Lower leg skin (tissue), 4 donors: Measurements from ENCODE around the gene ZBTB7C. TPM values are rescaled to one million over a fixed set of nuclear protein-coding genes. Genes with fewer than 3 reads are reported as not detected.

Experiments
- DNase-seq, 2 donors: peaks; one replicate each; pipeline ENCODE4 v3.0.0-alpha.2; 2019; ENCODE audit warnings: low spot score in 2 of 2
- H3K4me3 ChIP-seq: fragments of 200-600 bp; sonication (generic); 2 replicates; pipeline ENCODE4 v1.5.1; 2017; ENCODE audit warnings: mild to moderate bottlenecking, low read depth; ENCODE audit not compliant: poor library complexity, severe bottlenecking
- POLR2A ChIP-seq, 2 donors: fragments of 450-650 bp; IDR thresholded peaks; one replicate each; pipeline ENCODE4 v1.6.1; 2016 to 2017; ENCODE audit warnings: antibody characterized with exemption in 2 of 2, mild to moderate bottlenecking in 1 of 2, moderate library complexity in 1 of 2
- WGBS, 2 donors: methylation state at CpG; one replicate each; pipeline ENCODE4 v1.1.5; 2018; 5-methylcytosine and 5-hydroxymethylcytosine counted together
- intact Hi-C: fragments of 100-400 bp; cut with DNase I; formaldehyde crosslinking; loops from one replicate; pipeline ENCODE4 v1.15.0; 2023; ENCODE audit warnings: low total_unique reads
- total RNA-seq, 4 donors: library from RNA; depleted of rRNA; stranded (reverse); fragments of >200 nt; gene quantifications; one replicate each; pipeline ENCODE4 v1.1.0, GENCODE V29; 2016
- TF ChIP-seq, protein P1 (sequence below), 3 donors: fragments of 450-650 bp; IDR thresholded peaks; one replicate each; pipeline ENCODE4 v1.5.1; 2016; ENCODE audit warnings: antibody characterized with exemption in 3 of 3, mild to moderate bottlenecking in 3 of 3, moderate library complexity in 2 of 3

The ZBTB7C gene
- total RNA-seq, 4 donors from 2014 or later = 44.2 to 59.7 (median 50.7) TPM

- intact Hi-C loops = no loop called here
- DNase-seq = peak in 1 of 2 donors; percentile 23
- H3K4me3 ChIP-seq = no peak overlapping the region
- 89 to 91% methylated on average over 16 of the region's 16 CpGs for WGBS, 2 donors
- no peak for TF ChIP-seq POLR2A (IDR thresholded peaks at IDR 0.05)
- TF ChIP-seq, protein P1, sequence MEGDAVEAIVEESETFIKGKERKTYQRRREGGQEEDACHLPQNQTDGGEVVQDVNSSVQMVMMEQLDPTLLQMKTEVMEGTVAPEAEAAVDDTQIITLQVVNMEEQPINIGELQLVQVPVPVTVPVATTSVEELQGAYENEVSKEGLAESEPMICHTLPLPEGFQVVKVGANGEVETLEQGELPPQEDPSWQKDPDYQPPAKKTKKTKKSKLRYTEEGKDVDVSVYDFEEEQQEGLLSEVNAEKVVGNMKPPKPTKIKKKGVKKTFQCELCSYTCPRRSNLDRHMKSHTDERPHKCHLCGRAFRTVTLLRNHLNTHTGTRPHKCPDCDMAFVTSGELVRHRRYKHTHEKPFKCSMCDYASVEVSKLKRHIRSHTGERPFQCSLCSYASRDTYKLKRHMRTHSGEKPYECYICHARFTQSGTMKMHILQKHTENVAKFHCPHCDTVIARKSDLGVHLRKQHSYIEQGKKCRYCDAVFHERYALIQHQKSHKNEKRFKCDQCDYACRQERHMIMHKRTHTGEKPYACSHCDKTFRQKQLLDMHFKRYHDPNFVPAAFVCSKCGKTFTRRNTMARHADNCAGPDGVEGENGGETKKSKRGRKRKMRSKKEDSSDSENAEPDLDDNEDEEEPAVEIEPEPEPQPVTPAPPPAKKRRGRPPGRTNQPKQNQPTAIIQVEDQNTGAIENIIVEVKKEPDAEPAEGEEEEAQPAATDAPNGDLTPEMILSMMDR (IDR thresholded peaks at IDR 0.05) = no peak
These were observed 104.1 kb downstream of the ZBTB7C start for GRCh38 chr18:48304906-48305693.

- no peak for TF ChIP-seq POLR2A (IDR thresholded peaks at IDR 0.05)
- DNase-seq = peak in 1 of 2 donors; percentile 23
- intact Hi-C loops = no loop called here
- no peak overlapping the region for H3K4me3 ChIP-seq
- 90 to 96% methylated on average over 3 of the region's 3 CpGs for WGBS, 2 donors
These were observed 105.3 kb downstream of the ZBTB7C start for GRCh38 chr18:48303883-48304282.

DNA sequence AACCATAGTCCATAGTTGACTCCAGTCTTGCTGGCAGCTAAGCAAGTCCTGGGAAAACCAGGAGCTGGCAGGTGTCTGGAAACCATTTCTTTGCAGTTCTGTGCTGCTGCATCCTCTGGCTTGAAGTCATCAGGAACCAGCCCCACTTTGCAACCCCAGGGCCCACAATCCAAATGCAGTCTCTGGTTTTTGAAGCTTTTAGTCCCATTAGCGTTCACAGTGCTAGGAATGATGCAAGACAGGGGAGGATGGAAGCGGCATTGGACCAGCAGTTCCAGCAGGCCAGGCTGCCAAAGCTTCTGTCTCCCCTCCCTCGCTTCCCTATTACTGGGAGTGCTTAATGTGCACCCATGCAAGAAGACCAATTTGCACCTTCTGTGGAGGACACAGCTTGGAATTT lies 106.4 kb downstream of the ZBTB7C start:
- DNase-seq = peak in 1 of 2 donors; percentile 68
- H3K4me3 ChIP-seq = no peak overlapping the region
- WGBS, 2 donors = 95 to 100% methylated on average over 3 of the region's 3 CpGs
- intact Hi-C loops = no loop called here
- no peak for TF ChIP-seq POLR2A (IDR thresholded peaks at IDR 0.05)
- TF ChIP-seq, protein P1 (IDR thresholded peaks at IDR 0.05) = no peak

DNA sequence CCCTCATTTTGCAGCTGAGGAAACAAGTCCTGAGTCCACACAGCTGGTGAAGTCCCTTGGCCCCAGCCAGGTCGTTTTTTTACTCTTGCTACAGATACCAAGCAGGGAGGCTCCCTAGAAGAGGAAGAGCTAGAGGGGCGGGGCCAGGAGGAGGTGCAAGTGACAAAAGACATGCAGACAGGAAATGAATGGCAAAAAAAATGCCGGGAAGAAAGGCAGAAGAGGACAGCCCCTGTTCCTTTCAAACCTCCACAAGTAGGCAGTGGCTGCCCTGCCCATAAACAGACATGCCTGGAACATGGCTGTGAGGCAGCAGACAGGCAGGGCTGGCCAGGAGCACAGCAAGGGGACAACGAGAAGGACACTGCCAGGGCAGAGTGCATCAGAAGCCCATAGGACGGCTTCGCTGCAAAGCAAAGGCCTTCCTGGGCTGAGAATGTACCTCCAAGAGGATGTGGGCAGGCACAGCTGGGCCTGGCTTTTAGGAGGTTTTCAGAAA lies 108.7 kb downstream of the ZBTB7C start:
- DNase-seq = peak in 1 of 2 donors; percentile 82
- 46% methylated on average over 6 of the region's 6 CpGs for WGBS, 2 donors
- intact Hi-C loops = no loop called here
- TF ChIP-seq, protein P1 (IDR thresholded peaks at IDR 0.05) = no peak
- TF ChIP-seq POLR2A (IDR thresholded peaks at IDR 0.05) = no peak
- H3K4me3 ChIP-seq = no peak overlapping the region

DNA sequence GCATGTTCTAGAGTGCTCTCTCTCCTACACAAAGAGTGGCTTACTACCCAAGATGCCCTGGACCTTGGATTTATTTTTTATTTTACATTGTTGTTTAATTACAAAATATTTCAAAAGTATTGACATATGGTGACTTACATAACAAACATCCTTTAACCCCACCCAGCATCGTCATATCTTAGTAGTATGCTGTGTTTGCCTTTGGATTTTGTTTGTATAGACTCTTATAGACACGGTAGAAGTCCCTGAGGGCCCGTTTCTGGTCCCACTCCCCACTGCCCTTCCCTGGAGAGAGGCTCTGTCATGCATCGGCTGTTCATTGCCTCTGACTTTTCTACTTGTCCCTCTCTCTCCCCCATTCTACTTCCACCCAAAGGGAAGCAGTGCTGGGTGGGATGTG lies 112.0 kb downstream of the ZBTB7C start:
- 87 to 89% methylated on average over 4 of the region's 4 CpGs for WGBS, 2 donors
- H3K4me3 ChIP-seq = no peak overlapping the region
- DNase-seq = peak in 1 of 2 donors; percentile 8
- no peak for TF ChIP-seq POLR2A (IDR thresholded peaks at IDR 0.05)
- TF ChIP-seq, protein P1 (IDR thresholded peaks at IDR 0.05) = no peak
- intact Hi-C loops = no loop called here

- TF ChIP-seq POLR2A (IDR thresholded peaks at IDR 0.05) = no peak
- TF ChIP-seq, protein P1 (IDR thresholded peaks at IDR 0.05) = no peak
- H3K4me3 ChIP-seq = no peak overlapping the region
- peak in 1 of 2 donors; percentile 72 for DNase-seq
- intact Hi-C loops = no loop called here
- WGBS, 2 donors = 90 to 93% methylated on average over 11 to 13 of the region's 13 CpGs
These were observed 112.6 kb downstream of the ZBTB7C start for GRCh38 chr18:48296581-48296980.
